Effector CD8-positive, alpha-beta T cell (primary cell): ENCODE data around the gene TUFT1.
"Not testable (repeated sequence)": the region's sequence is repeated elsewhere in the genome, so short reads cannot be mapped to it uniquely, and the experiment has no call there.

Experiments
- DNase-seq: peaks from one replicate; lab custom pipeline; 2025; lab: John Stamatoyannopoulos, UW

TUFT1 gene

DNA sequence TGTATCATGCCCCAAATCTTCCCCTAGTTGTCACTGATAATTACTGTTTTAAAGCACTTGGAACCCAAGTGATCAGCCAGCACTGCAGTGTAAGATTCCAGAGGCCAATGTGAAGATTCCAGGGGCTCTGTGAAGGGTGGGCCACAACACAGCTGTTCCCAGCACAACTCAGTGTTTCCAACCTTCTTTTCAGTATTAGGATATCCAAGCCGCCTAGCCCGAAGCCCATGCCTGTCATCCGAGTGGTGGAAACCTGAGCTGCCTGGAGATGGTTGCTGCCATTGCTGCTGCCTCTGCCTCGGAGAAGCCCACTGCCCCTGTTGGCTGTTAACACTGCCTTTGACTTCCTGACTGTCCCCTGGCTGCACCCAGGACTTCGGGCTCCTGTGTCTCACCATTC, 41.3 kb downstream of the TUFT1 start:
- DNase-seq = no peak

DNA sequence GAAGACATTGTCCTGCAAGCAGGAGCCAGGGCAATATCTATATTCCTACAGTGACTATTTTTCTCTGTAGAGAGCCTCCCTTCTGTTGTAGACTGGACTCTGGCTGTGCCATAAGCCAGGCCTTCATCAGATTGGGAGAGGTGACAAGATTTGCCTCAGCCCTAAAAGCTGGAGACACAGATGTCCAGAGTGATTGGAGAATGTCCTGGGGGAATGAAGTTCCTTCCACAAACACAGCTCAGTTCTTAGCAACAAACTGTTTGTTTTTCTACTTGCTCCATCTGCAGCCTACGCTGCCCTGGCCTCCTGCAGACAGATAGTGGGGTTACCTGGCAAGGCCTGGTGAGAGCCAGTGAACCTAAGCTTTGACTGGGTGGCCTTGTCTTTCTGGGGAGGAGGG, 41.8 kb downstream of the TUFT1 start:
- DNase-seq = no peak

DNA sequence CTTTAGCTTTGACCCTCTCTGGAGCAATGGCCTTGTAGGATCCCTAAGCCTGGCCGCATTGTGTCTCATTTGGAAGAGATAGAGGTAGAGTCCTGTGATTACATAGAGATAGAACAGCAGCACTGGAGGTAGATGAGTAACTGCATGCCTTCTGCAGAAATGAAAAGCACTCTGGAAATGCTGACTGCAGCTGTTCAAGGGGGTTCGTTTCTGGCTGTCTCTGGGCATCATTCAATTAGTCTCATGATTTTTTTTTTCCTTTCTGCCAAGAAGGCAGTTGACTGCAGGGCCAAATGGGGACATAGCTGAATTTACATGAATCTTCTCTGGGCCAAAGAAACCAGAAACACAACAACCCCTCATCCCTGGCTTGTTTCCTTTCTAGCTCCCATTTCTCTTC, 43.7 kb downstream of the TUFT1 start:
- DNase-seq = no peak

DNA sequence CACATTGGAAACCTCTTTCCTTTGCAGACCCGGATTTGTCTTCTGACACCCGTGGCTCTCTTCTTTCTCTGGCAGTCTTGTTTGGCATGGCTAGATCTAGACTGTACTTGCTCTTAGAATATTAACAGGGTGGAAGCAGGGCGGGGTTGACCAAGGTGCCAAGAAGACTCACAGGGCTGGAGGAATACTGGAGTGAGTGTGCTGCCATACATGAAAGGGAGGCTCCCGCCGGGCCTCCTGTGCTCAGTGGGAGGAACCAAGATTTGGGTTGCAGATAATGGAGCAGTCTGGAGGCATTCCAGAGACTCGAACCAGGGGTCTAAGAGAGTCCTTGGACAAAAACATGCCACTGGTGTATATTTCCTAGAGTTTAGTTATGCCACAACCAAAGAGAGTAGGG, 44.2 kb downstream of the TUFT1 start:
- no peak for DNase-seq

DNA sequence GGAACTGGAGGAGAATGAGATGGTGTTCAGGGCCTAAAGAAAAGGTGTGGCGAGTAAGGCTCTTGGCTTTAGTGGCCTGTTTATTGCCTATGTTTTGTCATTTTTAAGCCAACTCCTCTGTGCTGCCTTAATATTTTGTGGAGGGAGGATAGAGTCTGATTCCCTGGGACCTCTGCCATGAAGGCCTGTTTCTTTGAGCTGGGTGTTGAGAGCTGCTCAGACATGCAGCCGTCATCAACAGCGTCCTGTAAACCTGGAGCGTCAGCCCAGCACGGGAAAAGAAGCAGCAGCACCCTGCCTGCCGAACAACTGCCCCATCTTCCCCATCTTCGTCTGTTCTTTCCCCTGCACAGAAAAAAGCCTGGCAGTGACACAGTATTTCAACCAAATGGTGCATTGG, 44.7 kb downstream of the TUFT1 start:
- DNase-seq = no peak

DNA sequence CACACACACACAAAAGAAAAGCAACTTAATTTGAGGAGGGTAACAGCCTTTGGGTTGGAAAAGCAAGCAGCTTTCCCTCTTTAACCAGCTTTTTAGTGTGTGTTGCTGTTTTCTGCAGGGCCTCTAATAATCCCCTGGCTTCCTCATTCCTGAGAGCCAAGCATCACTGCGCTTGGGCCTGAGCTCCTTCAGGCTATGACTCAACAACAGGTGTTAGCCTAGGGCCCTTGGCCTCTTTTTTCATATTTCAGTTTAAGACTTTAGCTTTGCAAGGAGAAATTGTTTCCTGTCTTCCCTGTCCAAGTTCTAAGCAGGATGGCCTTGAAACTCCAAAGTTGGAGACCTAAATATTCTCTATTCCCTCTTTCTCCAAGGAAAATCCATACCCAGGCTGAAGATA, 45.5 kb downstream of the TUFT1 start:
- no peak for DNase-seq

DNA sequence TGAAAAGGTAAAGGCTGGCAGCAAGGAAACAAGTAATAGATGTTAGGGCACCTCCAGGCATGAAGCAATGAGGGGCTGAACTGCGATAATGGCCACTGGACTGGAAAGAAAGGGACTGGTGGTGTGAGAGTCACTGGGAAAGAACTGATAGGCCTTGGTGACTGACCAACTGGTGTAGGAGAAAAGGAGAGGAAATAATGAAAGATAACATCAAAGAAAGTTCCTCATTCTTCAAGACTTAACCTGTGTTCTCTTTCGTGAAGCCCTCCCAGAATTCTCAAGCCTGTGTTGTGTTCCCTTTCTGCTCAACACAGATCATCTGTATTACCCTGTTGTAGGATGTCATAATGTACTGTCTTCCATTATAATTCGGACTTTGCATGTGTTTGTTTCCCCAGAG, 50.9 kb downstream of the TUFT1 start:
- no peak for DNase-seq

DNA sequence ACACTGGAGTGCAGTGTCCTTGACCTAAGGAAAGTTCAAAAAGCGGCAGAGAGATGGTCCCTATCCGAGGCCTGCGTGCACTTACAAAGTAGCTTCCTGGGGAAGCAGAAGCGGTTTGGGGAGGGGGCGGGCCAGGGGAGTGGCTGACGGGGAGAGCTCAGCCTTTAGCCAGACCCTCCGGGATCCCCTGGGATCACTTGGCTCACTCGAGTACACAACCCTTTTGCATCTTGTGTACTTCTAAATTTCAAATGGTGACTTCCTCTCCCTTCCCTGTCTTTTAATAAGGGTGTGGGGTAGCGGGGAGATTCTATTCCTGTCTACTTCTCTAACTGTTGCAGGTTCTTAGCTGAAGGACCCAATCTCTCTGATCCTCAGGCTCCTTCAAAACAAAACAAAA, 53.6 kb downstream of the TUFT1 start:
- DNase-seq = no peak

DNA sequence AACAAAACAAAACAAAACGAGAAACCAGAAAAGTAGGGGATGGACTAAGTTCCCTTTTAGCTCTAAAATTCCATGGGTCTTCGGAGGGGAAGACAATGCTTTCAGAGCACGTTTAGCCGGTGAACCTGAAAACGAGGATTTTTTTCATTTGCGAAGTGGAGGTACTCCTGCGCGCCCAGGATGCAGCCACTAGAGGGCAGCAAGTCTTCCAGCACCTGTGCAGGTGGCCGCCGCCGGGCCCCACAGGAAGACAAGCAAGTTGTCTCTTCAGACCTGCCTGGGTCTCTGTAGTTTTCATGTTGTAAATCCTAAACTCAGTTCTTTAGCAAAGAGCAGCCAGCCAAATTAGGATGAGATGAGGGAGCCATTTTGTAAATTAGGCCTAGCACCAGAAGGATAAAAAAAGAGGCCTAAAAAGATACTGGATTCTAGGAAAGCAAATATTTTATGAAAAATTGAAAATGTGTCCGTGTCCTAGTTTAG, 54.1 kb downstream of the TUFT1 start:
- DNase-seq = peak; percentile 72

DNA sequence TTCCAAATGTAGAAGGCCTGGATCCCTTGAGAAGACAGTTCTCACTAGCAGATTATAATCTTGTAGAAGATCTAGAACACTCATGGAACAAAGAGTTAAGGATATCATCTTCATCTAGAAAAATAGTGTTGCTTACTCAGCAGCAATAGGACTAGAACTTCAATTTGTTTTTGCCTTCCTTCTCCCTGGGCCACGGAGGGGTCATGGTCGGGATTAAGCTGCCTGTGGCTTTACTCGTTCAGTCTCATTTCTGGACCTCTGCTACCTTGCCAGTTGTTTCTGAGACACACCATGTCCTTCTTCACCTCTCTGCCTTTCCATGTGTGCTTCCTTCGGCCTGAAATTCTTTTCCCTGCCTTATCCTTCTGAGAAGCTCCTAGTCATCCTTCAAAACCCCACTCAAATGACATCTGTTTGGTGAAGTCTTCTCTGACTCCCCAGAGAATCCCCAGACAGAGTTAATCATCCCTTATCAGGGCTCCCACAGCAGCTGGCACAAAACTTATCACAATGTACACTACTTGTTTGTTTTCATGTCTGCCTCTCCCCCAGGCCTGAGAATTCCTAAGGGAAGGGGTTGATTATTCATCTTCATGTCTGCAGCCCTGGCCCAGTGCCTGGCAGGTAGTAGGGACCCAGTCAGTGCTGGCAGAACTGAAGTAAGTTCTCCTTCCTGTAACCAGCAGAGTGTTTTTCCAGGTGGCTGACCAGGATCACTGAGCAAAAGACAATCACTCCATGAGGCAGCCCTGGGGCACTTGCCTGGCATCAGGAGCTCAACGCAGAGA, 56.3 kb downstream of the TUFT1 start:
- DNase-seq = no peak

DNA sequence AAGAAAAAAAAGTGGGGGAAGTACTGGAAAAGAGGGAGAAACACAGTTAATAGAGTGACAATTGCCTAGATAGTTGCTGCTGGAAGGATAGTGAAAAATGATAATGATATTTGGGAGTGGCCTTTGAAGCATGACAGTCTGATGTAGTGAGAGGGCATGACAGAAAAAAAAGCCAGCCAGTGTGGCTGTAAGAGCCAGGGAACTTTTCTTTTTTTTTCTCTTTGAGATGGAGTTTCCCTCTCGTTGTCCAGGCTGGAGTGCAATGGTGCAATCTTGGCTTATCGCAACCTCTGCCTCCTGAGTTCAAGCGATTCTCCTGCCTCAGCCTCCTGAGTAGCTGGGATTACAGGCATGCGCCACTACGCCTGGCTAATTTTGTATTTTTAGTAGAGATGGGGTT, 62.4 kb downstream of the TUFT1 start:
- not testable (repeated sequence) for DNase-seq

DNA sequence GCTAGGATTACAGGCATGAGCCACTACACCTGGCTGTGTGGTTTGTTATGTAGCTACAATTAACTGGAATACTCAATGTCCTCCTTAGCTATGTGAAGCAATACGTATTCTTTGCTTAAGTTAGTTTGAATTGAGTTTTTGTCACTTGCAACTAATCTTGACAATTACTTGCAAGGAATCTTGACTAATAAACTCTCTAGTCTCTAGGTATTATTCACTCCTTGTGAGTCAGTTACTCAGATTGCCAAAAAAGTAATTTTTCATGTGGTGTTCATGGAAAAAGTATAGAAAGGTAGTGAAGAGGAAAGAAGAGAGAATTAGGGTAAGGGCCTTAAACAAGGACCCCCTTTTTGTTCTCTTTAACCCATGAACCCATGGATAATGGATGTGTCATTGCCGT, 64.2 kb downstream of the TUFT1 start:
- DNase-seq = no peak

DNA sequence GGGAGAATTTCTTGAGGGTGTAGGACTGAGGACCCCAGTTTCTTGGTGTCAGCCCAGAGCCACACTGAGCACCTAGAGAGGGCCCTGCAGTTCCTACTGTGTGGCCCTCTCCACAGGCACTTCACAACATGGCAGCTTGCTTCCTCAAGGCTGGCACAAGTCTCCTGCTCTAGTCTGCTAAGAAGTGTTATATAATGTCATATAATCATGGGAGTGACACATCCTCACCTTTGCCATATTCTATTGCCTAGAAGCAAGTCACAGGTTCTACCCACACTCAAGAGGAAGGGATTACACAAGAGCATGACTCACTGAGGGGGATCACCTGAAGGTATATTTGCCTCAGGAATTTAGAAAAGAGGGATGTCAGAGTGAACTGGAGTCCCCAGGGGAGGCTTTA, 66.3 kb downstream of the TUFT1 start:
- DNase-seq = no peak

DNA sequence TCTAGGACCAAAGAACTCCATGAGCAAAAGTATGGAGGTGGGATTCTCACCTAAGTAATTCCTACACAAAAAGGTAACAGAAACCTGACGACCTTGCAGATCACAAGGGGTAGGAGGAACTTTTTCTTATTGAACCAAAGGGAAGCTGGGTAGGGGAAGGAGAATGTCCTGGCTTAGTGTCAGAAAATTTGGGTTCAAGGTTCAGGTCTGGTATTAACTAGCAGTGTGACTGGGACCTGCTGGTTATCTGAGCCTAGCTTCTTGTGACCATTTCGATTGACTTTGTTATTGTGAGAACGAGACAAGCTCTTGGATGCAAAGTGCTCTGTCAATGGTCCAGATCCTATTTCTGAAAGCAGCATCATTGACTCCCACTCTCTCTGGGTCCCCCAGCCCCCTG, 66.7 kb downstream of the TUFT1 start:
- DNase-seq = no peak

DNA sequence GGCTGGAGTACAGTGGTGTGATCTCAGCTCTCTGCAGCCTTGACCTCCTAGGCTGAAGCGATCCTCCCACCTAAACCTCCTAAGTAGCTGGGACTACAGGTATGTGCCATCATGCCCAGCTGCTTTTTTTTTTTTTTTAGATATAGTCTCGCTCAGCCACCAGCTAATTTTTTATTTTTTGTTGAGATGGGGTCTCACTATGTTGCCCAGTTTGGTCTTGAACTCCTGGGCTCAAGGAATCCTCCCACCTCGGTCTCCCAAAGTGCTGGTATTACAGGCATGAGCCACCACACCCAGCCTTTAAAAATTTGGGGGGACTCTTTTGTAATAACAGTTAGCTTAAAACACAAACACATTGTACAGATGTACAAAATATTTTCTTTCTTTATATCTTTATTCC, 70.0 kb downstream of the TUFT1 start:
- DNase-seq = no peak

DNA sequence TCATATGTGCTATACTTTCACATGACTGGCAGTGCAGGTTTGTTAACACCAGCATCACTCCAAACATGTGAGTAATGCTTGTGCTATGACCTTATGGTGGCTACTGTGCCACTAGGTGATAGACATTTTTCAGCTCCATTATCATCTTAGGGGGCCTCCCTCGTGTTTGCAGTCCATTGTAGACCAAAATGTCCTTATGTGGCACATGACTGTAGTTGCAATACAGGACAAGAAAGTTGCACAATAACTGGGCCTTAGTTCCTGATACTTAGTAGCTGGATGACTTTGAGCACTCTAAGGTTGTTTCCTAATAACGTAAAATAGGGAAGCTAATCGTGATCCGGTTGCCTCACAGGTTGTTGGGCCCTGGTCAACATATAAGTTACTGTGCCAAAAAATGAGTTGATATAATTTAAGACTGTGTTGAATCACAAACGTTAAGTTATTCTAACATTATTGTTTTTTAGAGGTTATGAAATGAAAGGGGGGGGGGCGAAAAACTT, 71.2 kb downstream of the TUFT1 start:
- no peak for DNase-seq

DNA sequence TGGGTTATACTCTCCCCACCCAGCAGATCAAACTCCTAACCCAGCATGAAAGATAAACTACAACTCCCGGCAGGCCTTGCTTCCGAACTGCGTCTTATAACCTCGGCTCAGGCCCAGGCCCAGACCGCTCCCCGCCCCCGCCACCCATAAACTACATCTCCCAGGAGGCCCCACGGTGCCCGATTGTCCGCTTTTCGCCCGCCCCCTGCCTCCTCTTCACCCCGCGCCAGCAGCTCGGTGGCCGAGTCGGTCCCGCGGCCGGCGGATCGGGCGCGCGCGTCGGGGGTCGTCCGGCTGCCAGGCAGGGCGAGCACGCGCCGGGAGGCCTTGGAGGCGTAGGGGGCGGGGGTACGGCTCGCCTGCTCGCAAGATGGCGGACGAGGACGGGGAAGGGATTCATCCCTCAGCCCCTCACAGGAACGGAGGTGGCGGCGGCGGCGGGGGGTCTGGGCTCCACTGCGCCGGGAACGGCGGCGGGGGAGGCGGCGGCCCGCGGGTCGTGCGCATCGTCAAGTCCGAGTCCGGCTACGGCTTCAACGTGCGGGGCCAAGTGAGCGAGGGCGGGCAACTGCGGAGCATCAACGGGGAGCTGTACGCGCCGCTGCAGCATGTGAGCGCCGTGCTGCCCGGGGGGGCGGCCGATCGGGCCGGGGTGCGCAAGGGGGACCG, 71.9 kb downstream of the TUFT1 start, which contains the start of gene SNX27:
Gene SNX27 (plus strand): TSS at position 219 of the 669 bp plus-strand sequence. CDS start 152 bp downstream, at position 371.
- DNase-seq = peak; percentile 80

DNA sequence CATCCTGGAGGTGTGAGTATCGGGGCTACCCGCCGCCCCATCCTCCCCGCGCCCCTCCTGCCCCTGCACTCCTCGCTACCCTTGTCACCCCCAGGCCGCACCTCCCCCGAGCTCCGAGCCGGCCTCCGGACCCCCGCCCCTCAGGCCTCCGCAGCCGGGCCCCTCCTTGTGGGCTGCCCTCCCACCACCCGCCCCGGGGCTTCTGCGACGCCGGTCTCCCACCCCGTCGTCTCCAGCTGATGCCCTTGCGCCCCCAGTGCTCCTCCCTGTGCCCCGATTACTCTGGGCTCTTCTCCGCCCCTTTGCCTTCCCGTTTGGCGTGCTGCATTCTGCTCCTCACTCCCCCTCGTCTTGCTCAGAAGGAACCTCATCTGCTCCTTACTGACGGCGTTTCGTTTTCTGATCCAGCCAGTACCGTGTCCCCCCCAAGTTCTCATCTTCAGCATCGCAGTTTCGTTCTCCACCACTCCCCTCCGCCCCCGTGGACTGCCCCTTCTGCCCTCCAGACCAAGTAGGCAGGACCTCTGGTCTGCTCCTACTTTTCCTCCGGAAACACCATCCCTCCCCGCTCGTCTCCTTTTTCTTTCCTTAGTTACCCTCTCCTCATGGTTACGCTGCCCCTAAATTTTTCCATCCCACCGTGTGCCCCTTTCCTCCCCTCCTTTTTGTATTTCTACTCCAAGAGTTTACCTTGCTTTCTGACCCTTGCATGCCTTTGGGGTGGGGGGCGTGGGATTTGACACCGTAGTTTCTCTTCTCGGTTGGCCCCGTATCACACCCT, 72.6 kb downstream of the TUFT1 start:
- DNase-seq = peak; percentile 16

DNA sequence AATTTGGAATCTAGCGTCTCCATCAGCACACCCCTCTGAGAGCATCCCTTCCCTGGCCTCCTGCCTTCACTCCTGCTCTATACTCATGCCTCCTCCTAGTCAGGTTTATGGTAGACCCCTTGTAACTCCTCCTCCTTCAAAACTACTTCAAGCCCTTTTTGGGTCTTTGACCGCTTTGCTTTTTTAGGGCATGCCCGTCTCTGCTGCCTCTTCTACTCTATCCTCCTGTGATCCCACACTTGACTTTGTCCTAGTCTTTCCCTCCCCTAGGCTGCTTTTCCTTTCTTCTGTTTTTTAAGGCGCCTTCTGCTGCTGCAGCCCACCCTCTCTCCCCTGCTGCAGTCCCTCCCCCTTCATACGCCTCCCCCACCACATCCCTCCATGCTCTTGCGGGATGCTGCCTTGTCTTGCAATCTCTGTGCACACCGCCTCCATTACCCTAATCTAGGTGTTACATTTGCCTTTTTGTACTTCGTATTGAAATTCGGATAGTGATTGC, 73.2 kb downstream of the TUFT1 start:
- no peak for DNase-seq

DNA sequence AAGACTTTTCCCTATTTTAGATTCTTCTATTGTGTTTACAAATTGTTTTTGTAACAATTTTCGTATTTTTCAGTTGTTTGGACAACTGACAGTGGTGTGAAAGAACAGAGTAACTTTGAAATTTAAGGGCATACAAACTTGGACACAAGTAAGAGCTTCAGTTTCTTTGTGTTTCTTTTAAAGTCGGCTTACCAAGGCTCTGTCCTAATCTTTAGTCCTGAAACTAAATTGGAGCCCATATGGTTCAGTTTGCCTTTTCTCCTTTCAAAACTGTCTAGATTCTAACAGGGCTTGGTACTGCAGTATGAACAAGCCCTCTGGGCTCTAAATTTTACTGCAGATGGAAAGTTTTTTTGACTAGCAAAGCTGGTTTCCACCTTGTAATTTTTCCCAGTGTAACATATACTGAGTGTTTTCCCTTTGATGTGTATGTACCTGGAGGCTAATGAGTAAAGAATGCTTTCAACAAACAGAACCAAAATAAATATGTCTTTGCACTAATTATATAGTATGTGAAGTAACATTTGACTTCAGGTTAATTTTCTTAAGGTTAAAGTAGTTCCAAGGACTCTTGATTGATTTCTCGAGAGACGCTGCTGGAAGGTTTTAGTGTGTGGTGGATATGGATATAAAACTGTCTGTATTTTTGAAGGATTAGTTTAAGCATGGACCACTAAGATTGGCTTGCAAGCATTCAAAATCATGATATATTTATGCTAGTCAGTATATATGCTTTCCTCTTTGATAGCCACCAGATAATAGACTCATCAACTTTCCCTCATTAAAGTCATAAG, 75.8 kb downstream of the TUFT1 start:
- DNase-seq = no peak

DNA sequence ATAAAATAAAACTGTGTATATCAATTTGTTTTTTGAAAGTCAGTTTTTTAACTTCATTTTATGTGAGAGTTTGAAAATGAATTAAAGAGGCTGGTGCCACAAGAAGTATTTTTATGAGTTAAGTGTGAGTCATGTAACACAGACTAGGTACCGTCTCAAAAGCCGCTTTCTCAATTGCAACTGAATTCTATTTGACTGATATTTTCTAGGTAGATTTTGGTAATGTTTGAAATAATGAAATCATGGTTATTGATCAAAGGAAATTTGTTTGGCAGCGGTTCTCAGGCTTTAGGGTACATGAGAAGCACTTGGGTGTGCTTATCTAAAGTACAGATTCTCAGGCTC, 76.4 kb downstream of the TUFT1 start:
- no peak for DNase-seq

DNA sequence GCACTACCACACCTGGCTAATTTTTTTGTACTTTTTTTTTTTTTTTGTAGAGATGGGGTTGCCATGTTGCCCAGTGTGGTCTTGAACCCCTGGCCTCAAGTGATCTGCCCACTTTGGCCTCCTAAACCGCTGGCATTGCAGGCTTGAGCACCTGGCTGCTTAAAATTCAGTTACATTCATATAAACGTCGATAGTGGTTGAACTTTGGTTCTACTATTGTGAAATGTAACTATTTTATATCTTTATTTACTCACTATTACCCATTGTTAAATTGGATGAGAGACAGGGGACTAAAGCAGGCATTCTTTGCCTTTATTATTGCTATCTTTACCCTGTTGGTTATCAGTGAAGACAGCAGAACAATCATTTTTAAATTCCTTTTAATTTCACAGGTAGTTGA, 77.9 kb downstream of the TUFT1 start:
- no peak for DNase-seq
